K562 (cell line): ENCODE results near the gene HK1. TPM values are rescaled to one million over a fixed set of nuclear protein-coding genes. Genes with fewer than 3 reads are reported as not detected.

ENCODE experiments used
- ATF1 ChIP-seq, 2 experiments: fragments of 450-650 bp in 1 of 2; IDR thresholded peaks; 2 replicates each; pipeline ENCODE4 v1.6.1; 2016; ENCODE audit warnings: missing compliant biosample characterization in 1 of 2, missing genetic modification characterization in 1 of 2
- C11orf30 ChIP-seq: fragments of 450-650 bp; IDR thresholded peaks from 2 replicates; pipeline ENCODE4 v1.6.1; 2016; ENCODE audit warnings: low read depth, mild to moderate bottlenecking
- E2F6 ChIP-seq, 2 experiments: IDR thresholded peaks; 2 replicates each; pipeline ENCODE4 v1.6.1; 2011; ENCODE audit warnings: borderline replicate concordance in 1 of 2, control low read depth in 1 of 2, low read depth in 1 of 2, low read length in 1 of 2, mild to moderate bottlenecking in 1 of 2, mixed read lengths in 1 of 2, moderate library complexity in 1 of 2; ENCODE audit not compliant: insufficient read depth in 1 of 2, insufficient read length in 1 of 2, poor library complexity in 1 of 2, severe bottlenecking in 1 of 2; ENCODE audit errors: extremely low read depth in 1 of 2
- FOSL1 ChIP-seq: fragments of 200-800 bp; sonication (Bioruptor generic); conservative IDR thresholded peaks from 2 replicates; pipeline ENCODE4 v1.6.1; 2016; ENCODE audit warnings: missing genetic modification characterization, missing compliant biosample characterization
- HDAC1 ChIP-seq, 2 experiments: fragments of 450-650 bp; IDR thresholded peaks; 2 replicates each; pipeline ENCODE4 v1.6.1; 2016 to 2017; ENCODE audit warnings: inconsistent platforms in 1 of 2, mild to moderate bottlenecking in 1 of 2, moderate library complexity in 1 of 2
- HDAC2 ChIP-seq: fragments of 450-650 bp; IDR thresholded peaks from 2 replicates; pipeline ENCODE4 v1.6.1; 2016; ENCODE audit warnings: mild to moderate bottlenecking
- KDM1A ChIP-seq, 2 experiments: fragments of 450-650 bp; IDR thresholded peaks; 2 replicates each; pipeline ENCODE4 v1.6.1; 2016; ENCODE audit warnings: mild to moderate bottlenecking in 2 of 2
- MTA2 ChIP-seq: fragments of 450-650 bp; IDR thresholded peaks from 2 replicates; pipeline ENCODE4 v1.6.1; 2016; ENCODE audit warnings: low read depth
- NKRF ChIP-seq: fragments of 450-650 bp; IDR thresholded peaks from 2 replicates; pipeline ENCODE4 v1.6.1; 2016; ENCODE audit warnings: borderline replicate concordance
- POLR2AphosphoS5 ChIP-seq: IDR thresholded peaks from 2 replicates; pipeline ENCODE4 v1.6.1; 2011; ENCODE audit warnings: mild to moderate bottlenecking, low read depth, low read length, moderate library complexity; ENCODE audit not compliant: control insufficient read depth, insufficient read depth
- POU5F1 ChIP-seq: fragments of 150-350 bp; IDR thresholded peaks from 2 replicates; pipeline ENCODE4 v1.6.1; 2014; ENCODE audit warnings: borderline replicate concordance, low read length, low read depth, mild to moderate bottlenecking; ENCODE audit not compliant: partially characterized antibody
- RFX5 ChIP-seq: IDR thresholded peaks from 2 replicates; pipeline ENCODE4 v1.6.1; 2011; ENCODE audit warnings: low read depth, mild to moderate bottlenecking, improper control_type of control experiment, low read length
- SMAD3 ChIP-seq: fragments of 450-650 bp; formaldehyde crosslinking; conservative IDR thresholded peaks from 2 replicates; pipeline ENCODE4 v1.4.0; 2020; ENCODE audit warnings: mild to moderate bottlenecking
- TAL1 ChIP-seq: fragments of 450-650 bp; IDR thresholded peaks from 2 replicates; pipeline ENCODE4 v1.6.1; 2016; ENCODE audit warnings: mild to moderate bottlenecking
- TEAD4 ChIP-seq, 2 experiments: sonication (generic) in 1 of 2; formaldehyde crosslinking in 1 of 2; IDR thresholded peaks; 2 replicates each; pipeline versions ENCODE4 v1.6.1 to v1.8.0; 2012 to 2022; ENCODE audit warnings: borderline replicate concordance in 1 of 2, inconsistent platforms in 1 of 2, low read length in 1 of 2, mild to moderate bottlenecking in 1 of 2, missing genetic modification reagents in 1 of 2
- XRCC5 ChIP-seq: fragments of 200-400 bp; formaldehyde crosslinking; IDR thresholded peaks from 2 replicates; pipeline ENCODE4 v1.6.1; 2017; ENCODE audit warnings: low read depth, mild to moderate bottlenecking, low read length
- ZC3H11A ChIP-seq: IDR thresholded peaks from 2 replicates; pipeline ENCODE4 v1.6.1; 2012; ENCODE audit warnings: low read depth, low read length, improper control_type of control experiment
- ZFP30 ChIP-seq: fragments of 250-450 bp; sonication (Bioruptor Pico); IDR thresholded peaks from 2 replicates; pipeline ENCODE4 v1.8.0; 2022; ENCODE audit warnings: moderate library complexity, mild to moderate bottlenecking, inconsistent platforms, borderline replicate concordance
- ZNF146 ChIP-seq: IDR thresholded peaks from one replicate; pipeline ENCODE4 v1.6.1; 2018; ENCODE audit warnings: missing compliant biosample characterization; ENCODE audit not compliant: unreplicated experiment
- ZNF253 ChIP-seq: fragments of 250-450 bp; sonication (Bioruptor Pico); conservative IDR thresholded peaks from 2 replicates; pipeline ENCODE4 v1.6.1; 2021; ENCODE audit warnings: mild to moderate bottlenecking
- ZNF263 ChIP-seq: sonication (generic); formaldehyde crosslinking; IDR thresholded peaks from 2 replicates; pipeline ENCODE4 v1.8.0; 2022; ENCODE audit warnings: mild to moderate bottlenecking, missing genetic modification reagents, borderline replicate concordance
- polyA plus RNA-seq, 8 experiments: library from polyadenylated mRNA; depleted of rRNA in 4 of 8; stranded (reverse) in 5 of 8; unstranded in 3 of 8; fragments of >200 nt; fragmentation: Nextera tagmentation in 2 of 8; fragmentation: Illumina TruSeq in 1 of 8; extraction: Ambion mirVana in 2 of 8; extraction: Trizol in 1 of 8; gene quantifications; 2 replicates each; pipeline versions ENCODE4 v1.2.1 to v1.2.3, GENCODE V29; 2011 to 2014; ENCODE audit warnings: inconsistent platforms in 1 of 8, missing spikeins in 1 of 8
- total RNA-seq, 7 experiments: library from RNA; depleted of rRNA in 6 of 7; stranded (reverse); fragments of >200 nt in 6 of 7; fragmentation: Illumina TruSeq in 2 of 7; extraction: Trizol in 2 of 7; gene quantifications; 2 replicates each; pipeline versions ENCODE4 v1.2.1 to v1.2.3, GENCODE V29; 2011 to 2021; ENCODE audit warnings: low replicate concordance in 1 of 7
- TF ChIP-seq, protein P1 (sequence below): sonication (generic); formaldehyde crosslinking; IDR thresholded peaks from 2 replicates; pipeline ENCODE4 v1.8.0; 2022; ENCODE audit warnings: missing genetic modification reagents, mild to moderate bottlenecking, moderate library complexity, borderline replicate concordance
- TF ChIP-seq, protein P2 (sequence below): sonication (generic); formaldehyde crosslinking; IDR thresholded peaks from 2 replicates; pipeline ENCODE4 v1.8.1; 2023; ENCODE audit warnings: mild to moderate bottlenecking, missing genetic modification reagents, moderate library complexity
- TF ChIP-seq, protein P3 (sequence below): sonication (generic); formaldehyde crosslinking; IDR thresholded peaks from 2 replicates; pipeline ENCODE4 v1.9.0; 2022; ENCODE audit warnings: mild to moderate bottlenecking, missing genetic modification reagents

The HK1 gene
- total and polyA plus RNA-seq, 9 of the 15 experiments (the other 6 are each of a cell fraction or from before 2014, with no cell fraction given), result 29.2 to 444 (median 193) TPM

DNA sequence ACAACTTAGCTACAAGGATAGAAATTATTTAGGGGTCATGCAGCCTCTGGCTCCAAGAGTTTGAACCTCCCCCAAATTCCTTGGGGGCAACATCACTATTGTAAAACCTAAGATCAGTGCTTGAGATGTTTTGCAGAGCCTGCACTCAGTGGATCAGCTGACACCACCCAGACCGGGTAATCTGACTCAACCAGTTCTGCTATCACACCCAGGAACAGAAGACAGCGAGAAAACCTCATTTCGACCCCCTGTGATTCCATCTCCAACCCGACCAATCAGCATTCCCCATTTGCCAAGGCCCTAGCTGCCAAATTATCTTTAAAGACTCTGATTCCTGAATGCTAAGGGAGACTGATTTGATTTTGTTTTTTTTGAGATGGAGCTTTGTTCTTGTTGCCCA, 133.2 kb downstream of the HK1 start (continued):
- TF ChIP-seq ZC3H11A (no peak), NKRF (no peak), E2F6 (IDR thresholded peaks at IDR 0.05; ENCODE audit: borderline replicate concordance in 1 of 2, extremely low read depth in 1 of 2, insufficient read depth in 1 of 2, insufficient read length in 1 of 2, low read depth in 1 of 2, low read length in 1 of 2, poor library complexity in 1 of 2, severe bottlenecking in 1 of 2) (no peak), SMAD3 (CRISPR knock-in tag) (no peak), RFX5 (no peak), POLR2AphosphoS5 (no peak), HDAC2 (peak; percentile 79; the same call in 1 of the 2 replicates), ZFP30 (no peak), FOSL1 (peak; percentile 53), XRCC5 (no peak), POU5F1 (no peak), TAL1 (peak; percentile 47; the same call in 1 of the 2 replicates), KDM1A (IDR thresholded peaks at IDR 0.05) (peak; percentile 91 to 93), HDAC1 (IDR thresholded peaks at IDR 0.05) (peak in 1 of 2 experiments; percentile 57; a peak in 2 of 4 replicates), TEAD4 (IDR thresholded peaks at IDR 0.05; ENCODE audit: low read length) (0 out of 2 replicates have a peak, but pooled peaks have one; percentile 34), TEAD4 (CRISPR knock-in tag; IDR thresholded peaks at IDR 0.05; ENCODE audit: borderline replicate concordance) (no peak), C11orf30 (no peak), ATF1 (CRISPR knock-in tag; IDR thresholded peaks at IDR 0.05) (no peak), ATF1 (tag; IDR thresholded peaks at IDR 0.05) (no peak), MTA2 (peak; percentile 27; the same call in 1 of the 2 replicates), ZNF263 (CRISPR knock-in tag) (no peak), ZNF253 (no peak), ZNF146 (no peak)
- TF ChIP-seq, protein P1, sequence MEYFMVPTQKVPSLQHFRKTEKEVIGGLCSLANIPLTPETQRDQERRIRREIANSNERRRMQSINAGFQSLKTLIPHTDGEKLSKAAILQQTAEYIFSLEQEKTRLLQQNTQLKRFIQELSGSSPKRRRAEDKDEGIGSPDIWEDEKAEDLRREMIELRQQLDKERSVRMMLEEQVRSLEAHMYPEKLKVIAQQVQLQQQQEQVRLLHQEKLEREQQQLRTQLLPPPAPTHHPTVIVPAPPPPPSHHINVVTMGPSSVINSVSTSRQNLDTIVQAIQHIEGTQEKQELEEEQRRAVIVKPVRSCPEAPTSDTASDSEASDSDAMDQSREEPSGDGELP (CRISPR knock-in tag), result peak; percentile 76
- TF ChIP-seq, protein P2, sequence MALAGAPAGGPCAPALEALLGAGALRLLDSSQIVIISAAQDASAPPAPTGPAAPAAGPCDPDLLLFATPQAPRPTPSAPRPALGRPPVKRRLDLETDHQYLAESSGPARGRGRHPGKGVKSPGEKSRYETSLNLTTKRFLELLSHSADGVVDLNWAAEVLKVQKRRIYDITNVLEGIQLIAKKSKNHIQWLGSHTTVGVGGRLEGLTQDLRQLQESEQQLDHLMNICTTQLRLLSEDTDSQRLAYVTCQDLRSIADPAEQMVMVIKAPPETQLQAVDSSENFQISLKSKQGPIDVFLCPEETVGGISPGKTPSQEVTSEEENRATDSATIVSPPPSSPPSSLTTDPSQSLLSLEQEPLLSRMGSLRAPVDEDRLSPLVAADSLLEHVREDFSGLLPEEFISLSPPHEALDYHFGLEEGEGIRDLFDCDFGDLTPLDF (CRISPR knock-in tag), result no peak
- TF ChIP-seq, protein P3, sequence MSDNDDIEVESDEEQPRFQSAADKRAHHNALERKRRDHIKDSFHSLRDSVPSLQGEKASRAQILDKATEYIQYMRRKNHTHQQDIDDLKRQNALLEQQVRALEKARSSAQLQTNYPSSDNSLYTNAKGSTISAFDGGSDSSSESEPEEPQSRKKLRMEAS (CRISPR knock-in tag), result no peak
